Neuron (in vitro differentiated cells): ENCODE results near the gene RAD18.

ENCODE experiments used
- H2AFZ ChIP-seq: one replicate; pipeline ENCODE4 v1.6.1; 2013; ENCODE audit warnings: low read depth, mild to moderate bottlenecking, inconsistent platforms, low read length, moderate library complexity
- H3K27me3 ChIP-seq: one replicate; pipeline ENCODE4 v1.6.1; 2013; ENCODE audit warnings: low read length; ENCODE audit not compliant: insufficient read depth
- H3K36me3 ChIP-seq: one replicate; pipeline ENCODE4 v1.6.1; 2013; ENCODE audit warnings: low read length; ENCODE audit not compliant: insufficient read depth
- H3K4me1 ChIP-seq: one replicate; pipeline ENCODE4 v1.6.1; 2013; ENCODE audit warnings: low read length; ENCODE audit not compliant: insufficient read depth
- H3K4me3 ChIP-seq: 2 replicates; pipeline ENCODE4 v1.5.1; 2013; ENCODE audit warnings: mild to moderate bottlenecking, low read length, moderate library complexity
- H3K9me3 ChIP-seq: one replicate; pipeline ENCODE4 v1.6.1; 2013; ENCODE audit warnings: low read length

The RAD18 gene

GRCh38 chr3:8895829-8896228 is 67.4 kb downstream of the RAD18 start:
- peaks cover 2% of the 10 kb centered on the region for H3K9me3 ChIP-seq
- no peak overlapping the region for H3K4me3 ChIP-seq
- no peak overlapping the region for H2AFZ ChIP-seq
- H3K4me1 ChIP-seq: no peaks in the 10 kb centered on the region
- H3K36me3 ChIP-seq: peaks cover 20% of the 10 kb centered on the region
- no peaks in the 10 kb centered on the region for H3K27me3 ChIP-seq

- no peak overlapping the region for H2AFZ ChIP-seq
- no peaks in the 10 kb centered on the region for H3K9me3 ChIP-seq
- peaks cover 23% of the 10 kb centered on the region for H3K36me3 ChIP-seq
- no peaks in the 10 kb centered on the region for H3K27me3 ChIP-seq
- H3K4me1 ChIP-seq: no peaks in the 10 kb centered on the region
- H3K4me3 ChIP-seq: no peak overlapping the region
These were observed 70.3 kb downstream of the RAD18 start for GRCh38 chr3:8893001-8893400.

- Histone ChIP-seq H3K9me3 (no peaks in the 10 kb centered on the region), H2AFZ (no peak overlapping the region), H3K36me3 (peaks cover 18% of the 10 kb centered on the region), H3K4me1 (no peaks in the 10 kb centered on the region), H3K27me3 (no peaks in the 10 kb centered on the region), H3K4me3 (no peak overlapping the region)
These were observed 71.5 kb downstream of the RAD18 start for GRCh38 chr3:8891774-8892173.

GRCh38 chr3:8891303-8891702 is 72.0 kb downstream of the RAD18 start:
- H3K36me3 ChIP-seq: peaks cover 14% of the 10 kb centered on the region
- no peaks in the 10 kb centered on the region for H3K4me1 ChIP-seq
- H3K4me3 ChIP-seq: no peak overlapping the region
- no peak overlapping the region for H2AFZ ChIP-seq
- no peaks in the 10 kb centered on the region for H3K27me3 ChIP-seq
- no peaks in the 10 kb centered on the region for H3K9me3 ChIP-seq

- Histone ChIP-seq H3K4me3 (no peak overlapping the region), H3K4me1 (peaks cover 3% of the 10 kb centered on the region), H3K36me3 (peaks cover 13% of the 10 kb centered on the region), H3K27me3 (no peaks in the 10 kb centered on the region), H3K9me3 (peaks cover 3% of the 10 kb centered on the region), H2AFZ (no peak overlapping the region)
These were observed 74.9 kb downstream of the RAD18 start for GRCh38 chr3:8888301-8888915.

GRCh38 chr3:8887435-8888300 is 75.6 kb downstream of the RAD18 start:
- H3K9me3 ChIP-seq: peaks cover 5% of the 10 kb centered on the region
- H3K27me3 ChIP-seq: no peaks in the 10 kb centered on the region
- H2AFZ ChIP-seq: no peak overlapping the region
- H3K4me1 ChIP-seq: peaks cover 3% of the 10 kb centered on the region
- peaks cover 13% of the 10 kb centered on the region for H3K36me3 ChIP-seq
- H3K4me3 ChIP-seq: no peak overlapping the region

- H3K4me3 ChIP-seq: no peak overlapping the region
- peaks cover 13% of the 10 kb centered on the region for H3K36me3 ChIP-seq
- no peak overlapping the region for H2AFZ ChIP-seq
- peaks cover 3% of the 10 kb centered on the region for H3K4me1 ChIP-seq
- no peaks in the 10 kb centered on the region for H3K27me3 ChIP-seq
- peaks cover 5% of the 10 kb centered on the region for H3K9me3 ChIP-seq
These were observed 76.7 kb downstream of the RAD18 start for GRCh38 chr3:8886546-8886945.

- no peak overlapping the region for H3K4me3 ChIP-seq
- peaks cover 5% of the 10 kb centered on the region for H3K9me3 ChIP-seq
- H3K27me3 ChIP-seq: no peaks in the 10 kb centered on the region
- peaks cover 3% of the 10 kb centered on the region for H3K4me1 ChIP-seq
- H2AFZ ChIP-seq: no peak overlapping the region
- peaks cover 19% of the 10 kb centered on the region for H3K36me3 ChIP-seq
These were observed 77.5 kb downstream of the RAD18 start for GRCh38 chr3:8885536-8886316.

GRCh38 chr3:8884630-8885290 is 78.5 kb downstream of the RAD18 start:
- Histone ChIP-seq H3K4me3 (no peak overlapping the region), H3K36me3 (peaks cover 22% of the 10 kb centered on the region), H3K4me1 (peaks cover 3% of the 10 kb centered on the region), H3K27me3 (no peaks in the 10 kb centered on the region), H2AFZ (no peak overlapping the region), H3K9me3 (peaks cover 5% of the 10 kb centered on the region)

- no peak overlapping the region for H3K4me3 ChIP-seq
These were observed 80.6 kb downstream of the RAD18 start for GRCh38 chr3:8882642-8883041.

GRCh38 chr3:8882171-8882593 is 81.1 kb downstream of the RAD18 start:
- Histone ChIP-seq H3K27me3 (no peaks in the 10 kb centered on the region), H3K9me3 (peaks cover 5% of the 10 kb centered on the region), H3K36me3 (peaks cover 25% of the 10 kb centered on the region), H3K4me3 (no peak overlapping the region), H3K4me1 (peaks cover 3% of the 10 kb centered on the region), H2AFZ (no peak overlapping the region)

More at GRCh38 chr3:8882642-8883041, 80.6 kb downstream of the RAD18 start:
- Histone ChIP-seq H3K4me1 (peaks cover 3% of the 10 kb centered on the region), H3K36me3 (peaks cover 25% of the 10 kb centered on the region), H3K9me3 (peaks cover 5% of the 10 kb centered on the region), H3K27me3 (no peaks in the 10 kb centered on the region), H2AFZ (no peak overlapping the region)

GRCh38 chr3:8879347-8879944 is 83.8 kb downstream of the RAD18 start:
- peaks cover 31% of the 10 kb centered on the region for H3K36me3 ChIP-seq
- H3K27me3 ChIP-seq: no peaks in the 10 kb centered on the region
- H3K4me3 ChIP-seq: no peak overlapping the region
- H3K9me3 ChIP-seq: peaks cover 3% of the 10 kb centered on the region
- no peaks in the 10 kb centered on the region for H3K4me1 ChIP-seq
- H2AFZ ChIP-seq: no peak overlapping the region
